ACHN (cell line): ENCODE data around the gene IFNA16.
"Not testable (repeated sequence)": the region's sequence is repeated elsewhere in the genome, so short reads cannot be mapped to it uniquely, and the experiment has no call there.

Experiments
- DNase-seq: peaks from one replicate; pipeline ENCODE4 v3.0.0-alpha.2; 2015
- in situ Hi-C: cut with HindIII; loops from 2 replicates; pipeline ENCODE4 v1.10.0; 2017; ENCODE audit warnings: low sequenced_read_pairs, low pct_ligation_motif_present, low pct_unique_long_range_greater_than_20kb

Gene IFNA16

DNA sequence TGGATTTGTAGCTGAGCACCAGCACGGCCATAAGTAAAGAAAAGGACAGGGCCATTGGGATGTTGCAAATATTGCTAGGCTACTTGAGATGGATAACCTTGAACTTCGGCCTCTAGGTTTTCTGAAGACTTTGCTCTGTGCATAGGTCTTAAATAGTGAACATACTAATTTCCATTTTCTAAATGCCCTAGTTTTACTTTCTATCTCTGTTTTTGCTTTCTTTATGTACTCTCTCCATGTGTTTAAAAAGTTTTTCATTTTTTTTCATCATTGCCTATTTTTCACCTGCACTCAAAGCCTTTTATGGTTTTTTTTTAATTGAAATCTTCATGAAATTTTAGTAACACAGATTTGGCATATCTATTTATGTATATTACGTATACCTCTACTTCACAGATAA is 10.1 kb downstream of the IFNA16 start, which contains the start of gene IFNA10:
TSS of gene IFNA10 (minus strand) at position 101 of the 400 bp plus-strand sequence. CDS start at position 55, 46 bp downstream.
- in situ Hi-C loops, DNase-seq: not testable (repeated sequence)

DNA sequence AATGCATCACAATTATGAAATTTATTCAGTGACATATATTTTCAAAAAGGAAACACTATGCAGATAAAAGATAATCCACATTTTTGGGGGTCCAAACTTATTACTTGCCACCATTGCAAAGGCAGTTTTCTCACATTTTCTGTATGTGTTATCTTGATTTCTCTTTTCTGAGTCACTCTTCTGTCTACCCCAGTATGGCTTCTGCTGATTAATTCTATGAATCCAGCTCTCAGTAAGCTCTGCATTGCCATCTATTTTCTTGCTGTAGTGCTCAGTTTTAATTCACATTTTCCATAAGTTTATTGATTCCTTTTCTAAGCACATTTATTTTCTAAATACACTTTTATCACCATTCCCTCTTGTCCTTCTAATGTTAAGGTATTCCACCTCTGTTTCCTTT is 11.9 kb downstream of the IFNA16 start:
- DNase-seq = no peak
- in situ Hi-C loops = no loop called here

GRCh38 chr9:21202105-21202504 is 15.0 kb downstream of the IFNA16 start, which contains the start of gene IFNA7:
Gene IFNA7 (minus strand): TSS chr9:21202205. CDS start chr9:21202165, 40 bp downstream.
- DNase-seq, in situ Hi-C loops: not testable (repeated sequence)

GRCh38 chr9:21194867-21195776 is 22.0 kb downstream of the IFNA16 start:
- DNase-seq = not testable (repeated sequence)

GRCh38 chr9:21187487-21187886 is 29.6 kb downstream of the IFNA16 start, which contains the start of gene IFNA4:
Gene IFNA4 (minus strand): TSS chr9:21187587. CDS start chr9:21187531, 56 bp downstream.
- in situ Hi-C loops, DNase-seq: not testable (repeated sequence)

More at GRCh38 chr9:21194867-21195776, 22.0 kb downstream of the IFNA16 start:
- in situ Hi-C loops = not testable (repeated sequence)

DNA sequence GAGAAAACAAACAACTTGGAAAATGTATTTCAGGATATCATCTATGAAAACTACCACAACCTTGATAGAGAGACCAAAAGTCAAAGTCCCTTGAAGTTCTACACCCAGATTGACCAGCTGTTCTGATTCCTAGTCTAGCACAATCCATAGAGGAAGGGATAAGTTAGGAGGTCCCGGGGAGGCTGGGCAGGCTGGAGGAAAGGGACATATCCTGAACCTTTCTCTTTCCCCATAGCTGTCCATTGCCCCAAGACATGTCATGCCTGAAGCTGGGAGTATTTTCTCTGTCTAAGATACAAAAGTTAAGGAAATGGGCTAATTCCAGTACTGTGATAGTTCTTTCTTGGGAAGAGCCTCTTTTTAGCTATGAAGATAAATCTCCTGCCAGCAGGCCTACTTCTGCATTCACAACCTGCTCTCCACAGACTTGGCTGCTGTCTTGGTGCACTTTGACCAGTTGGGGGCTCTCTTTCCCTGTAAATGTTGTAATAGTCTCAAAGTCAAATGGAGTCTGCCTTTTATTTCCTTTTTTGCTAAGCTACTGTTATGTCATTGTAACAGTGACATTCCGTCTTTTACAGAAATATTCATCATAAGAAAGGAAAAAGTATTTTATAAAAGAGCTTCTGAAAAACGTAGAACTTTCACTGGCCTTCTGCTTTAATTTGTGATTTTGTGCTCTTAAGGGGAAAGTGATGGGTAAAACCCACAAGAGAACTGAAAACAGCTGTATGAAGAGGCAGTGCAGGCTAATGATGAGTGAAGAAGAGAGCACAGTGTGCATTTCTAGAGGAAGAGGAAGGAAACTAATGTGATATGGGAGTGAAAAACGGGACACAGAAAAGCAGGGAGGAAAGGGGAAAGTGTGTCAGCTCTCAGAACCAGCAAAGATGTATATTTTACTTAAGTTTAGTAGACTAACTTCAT is 34.0 kb downstream of the IFNA16 start:
- in situ Hi-C loops, DNase-seq: not testable (repeated sequence)

GRCh38 chr9:21174671-21175070 is 42.4 kb downstream of the IFNA16 start:
- in situ Hi-C loops = no loop called here
- no peak for DNase-seq

GRCh38 chr9:21172156-21172555 is 45.0 kb downstream of the IFNA16 start:
- in situ Hi-C loops = no loop called here
- no peak for DNase-seq

- in situ Hi-C loops = no loop called here
- DNase-seq = no peak
Measured at GRCh38 chr9:21171351-21171750, 45.8 kb downstream of the IFNA16 start.

DNA sequence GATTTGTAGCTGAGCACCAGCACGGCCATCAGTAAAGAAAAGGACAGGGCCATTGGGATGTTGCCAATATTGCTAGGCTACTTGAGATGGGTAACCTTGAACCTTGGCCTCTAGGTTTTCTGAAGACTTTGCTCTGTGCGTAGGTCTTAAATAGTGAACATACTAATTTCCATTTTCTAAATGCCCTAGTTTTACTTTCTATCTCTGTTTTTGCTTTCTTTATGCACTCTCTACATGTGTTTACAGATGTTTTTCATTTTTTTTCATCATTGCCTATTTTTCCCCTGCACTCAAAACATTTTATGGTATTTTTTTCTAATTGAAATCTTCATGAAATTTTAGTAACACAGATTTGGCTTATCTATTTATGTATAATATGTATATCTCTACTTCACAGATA is 50.6 kb downstream of the IFNA16 start, which contains the start of gene IFNA21:
TSS of gene IFNA21 (minus strand) at position 101 of the 400 bp plus-strand sequence. CDS start at position 53, 48 bp downstream.
- in situ Hi-C loops, DNase-seq: not testable (repeated sequence)
